ENCODE measurements around the gene ADD1.

DNA sequence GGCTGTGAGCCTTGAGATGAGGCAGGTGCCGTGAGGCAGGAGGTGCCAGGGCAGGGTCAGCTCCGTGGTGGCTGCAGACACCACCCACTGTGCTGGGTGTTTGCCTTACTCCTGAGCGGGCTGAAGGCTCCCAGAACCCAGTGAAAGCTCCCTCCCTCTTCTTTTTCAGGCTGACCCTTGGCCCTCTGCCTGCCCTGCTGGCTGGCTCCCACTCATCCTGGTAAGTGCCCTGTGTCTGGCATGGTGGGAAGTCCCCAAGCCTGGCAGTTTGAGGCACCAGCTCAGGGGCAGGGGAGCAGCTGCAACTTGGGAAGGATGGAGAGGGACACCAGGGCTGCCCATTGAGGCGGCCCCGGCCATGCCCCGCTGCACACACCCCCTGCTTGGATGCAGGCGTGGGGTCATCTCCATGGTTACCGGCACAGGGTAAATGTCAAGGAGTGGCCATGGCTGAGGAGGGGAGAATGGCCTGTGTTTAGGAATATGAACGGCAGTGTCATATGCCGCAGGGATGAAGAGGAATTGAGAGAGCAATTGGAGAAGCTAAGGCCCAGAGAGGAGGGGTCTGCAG is 33.9 kb upstream of the ADD1 start:
- TF ChIP-seq CTCF (IDR thresholded peaks at IDR 0.05) = no peak
- no peak for TF ChIP-seq POLR2A (IDR thresholded peaks at IDR 0.05)

Data from tibial nerve (tissue), 3 donors.